ENCODE data around the gene ARF3.

Gene ARF3

GRCh38 chr12:48990552-48990951 is 33.3 kb upstream of the ARF3 start:
- H3K36me3 ChIP-seq (ENCODE audit: insufficient read depth, low read length) = no peaks in the 10 kb centered on the region
- H3K9ac ChIP-seq (ENCODE audit: low read depth, low read length) = no peak overlapping the region
- no peaks in the 10 kb centered on the region for H3K9me3 ChIP-seq (ENCODE audit: control insufficient read depth, insufficient read depth, low read length)
- peaks cover 19% of the 10 kb centered on the region for H3K4me1 ChIP-seq (ENCODE audit: insufficient read depth, low read length)

- no peaks in the 10 kb centered on the region for H3K9me3 ChIP-seq (ENCODE audit: control insufficient read depth, insufficient read depth, low read length)
- H3K4me1 ChIP-seq (ENCODE audit: insufficient read depth, low read length) = peaks cover 12% of the 10 kb centered on the region
- no peaks in the 10 kb centered on the region for H3K36me3 ChIP-seq (ENCODE audit: insufficient read depth, low read length)
- H3K9ac ChIP-seq (ENCODE audit: low read depth, low read length) = no peak overlapping the region
Measured at GRCh38 chr12:48988030-48988649, 30.9 kb upstream of the ARF3 start.

- H3K4me1 ChIP-seq (ENCODE audit: insufficient read depth, low read length) = peaks cover 12% of the 10 kb centered on the region
- no peaks in the 10 kb centered on the region for H3K9me3 ChIP-seq (ENCODE audit: control insufficient read depth, insufficient read depth, low read length)
- H3K9ac ChIP-seq (ENCODE audit: low read depth, low read length) = no peak overlapping the region
- H3K36me3 ChIP-seq (ENCODE audit: insufficient read depth, low read length) = no peaks in the 10 kb centered on the region
Measured at GRCh38 chr12:48986720-48987291, 29.5 kb upstream of the ARF3 start.

GRCh38 chr12:48985901-48986300 is 28.6 kb upstream of the ARF3 start:
- no peak overlapping the region for H3K9ac ChIP-seq (ENCODE audit: low read depth, low read length)
- no peaks in the 10 kb centered on the region for H3K36me3 ChIP-seq (ENCODE audit: insufficient read depth, low read length)
- H3K9me3 ChIP-seq (ENCODE audit: control insufficient read depth, insufficient read depth, low read length) = no peaks in the 10 kb centered on the region
- H3K4me1 ChIP-seq (ENCODE audit: insufficient read depth, low read length) = peaks cover 5% of the 10 kb centered on the region; the same call in 1 of the 2 replicates

GRCh38 chr12:48985475-48985897 is 28.2 kb upstream of the ARF3 start:
- H3K9ac ChIP-seq (ENCODE audit: low read depth, low read length) = no peak overlapping the region
- peaks cover 1% of the 10 kb centered on the region; the same call in 1 of the 2 replicates for H3K4me1 ChIP-seq (ENCODE audit: insufficient read depth, low read length)
- H3K9me3 ChIP-seq (ENCODE audit: control insufficient read depth, insufficient read depth, low read length) = no peaks in the 10 kb centered on the region

GRCh38 chr12:48982397-48983080 is 25.3 kb upstream of the ARF3 start:
- no peaks in the 10 kb centered on the region for H3K9me3 ChIP-seq (ENCODE audit: control insufficient read depth, insufficient read depth, low read length)
- no peak overlapping the region for H3K9ac ChIP-seq (ENCODE audit: low read depth, low read length)
- H3K36me3 ChIP-seq (ENCODE audit: insufficient read depth, low read length) = no peaks in the 10 kb centered on the region
- H3K4me1 ChIP-seq (ENCODE audit: insufficient read depth, low read length) = no peaks in the 10 kb centered on the region

More at GRCh38 chr12:48985475-48985897, 28.2 kb upstream of the ARF3 start:
- no peaks in the 10 kb centered on the region for H3K36me3 ChIP-seq (ENCODE audit: insufficient read depth, low read length)

GRCh38 chr12:48981757-48982157 is 24.5 kb upstream of the ARF3 start:
- Histone ChIP-seq H3K4me1 (ENCODE audit: insufficient read depth, low read length) (no peaks in the 10 kb centered on the region), H3K9me3 (ENCODE audit: control insufficient read depth, insufficient read depth, low read length) (no peaks in the 10 kb centered on the region), H3K9ac (ENCODE audit: low read depth, low read length) (peak overlapping the region; percentile 44; the same call in 1 of the 2 replicates), H3K36me3 (ENCODE audit: insufficient read depth, low read length) (no peaks in the 10 kb centered on the region)

GRCh38 chr12:48980953-48981756 is 23.9 kb upstream of the ARF3 start:
- Histone ChIP-seq H3K9me3 (ENCODE audit: control insufficient read depth, insufficient read depth, low read length) (no peaks in the 10 kb centered on the region), H3K36me3 (ENCODE audit: insufficient read depth, low read length) (no peaks in the 10 kb centered on the region), H3K4me1 (ENCODE audit: insufficient read depth, low read length) (no peaks in the 10 kb centered on the region), H3K9ac (ENCODE audit: low read depth, low read length) (peak overlapping the region; percentile 44; the same call in 1 of the 2 replicates)

GRCh38 chr12:48980389-48980952 is 23.2 kb upstream of the ARF3 start:
- Histone ChIP-seq H3K4me1 (ENCODE audit: insufficient read depth, low read length) (no peaks in the 10 kb centered on the region), H3K36me3 (ENCODE audit: insufficient read depth, low read length) (no peaks in the 10 kb centered on the region), H3K9ac (ENCODE audit: low read depth, low read length) (peak overlapping the region; percentile 44; the same call in 1 of the 2 replicates), H3K9me3 (ENCODE audit: control insufficient read depth, insufficient read depth, low read length) (no peaks in the 10 kb centered on the region)

GRCh38 chr12:48979602-48980388 is 22.5 kb upstream of the ARF3 start:
- H3K36me3 ChIP-seq (ENCODE audit: insufficient read depth, low read length) = no peaks in the 10 kb centered on the region
- H3K4me1 ChIP-seq (ENCODE audit: insufficient read depth, low read length) = no peaks in the 10 kb centered on the region
- H3K9ac ChIP-seq (ENCODE audit: low read depth, low read length) = peak overlapping the region; percentile 44; the same call in 1 of the 2 replicates
- no peaks in the 10 kb centered on the region for H3K9me3 ChIP-seq (ENCODE audit: control insufficient read depth, insufficient read depth, low read length)

GRCh38 chr12:48978741-48979601 is 21.7 kb upstream of the ARF3 start:
- no peaks in the 10 kb centered on the region for H3K9me3 ChIP-seq (ENCODE audit: control insufficient read depth, insufficient read depth, low read length)
- no peaks in the 10 kb centered on the region for H3K4me1 ChIP-seq (ENCODE audit: insufficient read depth, low read length)
- no peaks in the 10 kb centered on the region for H3K36me3 ChIP-seq (ENCODE audit: insufficient read depth, low read length)
- H3K9ac ChIP-seq (ENCODE audit: low read depth, low read length) = peak overlapping the region; percentile 44; the same call in 1 of the 2 replicates

GRCh38 chr12:48978291-48978740 is 21.0 kb upstream of the ARF3 start, which contains the start of gene WNT1:
TSS of gene WNT1 (plus strand) at chr12:48978322. CDS start at chr12:48978651, 329 bp downstream.
- peak within 1 kb of the TSS; percentile 44; the same call in 1 of the 2 replicates for H3K9ac ChIP-seq (ENCODE audit: low read depth, low read length)
- H3K9me3 ChIP-seq (ENCODE audit: control insufficient read depth, insufficient read depth, low read length) = no peaks in the 10 kb centered on the region
- H3K36me3 ChIP-seq (ENCODE audit: insufficient read depth, low read length) = no peaks in the 10 kb centered on the region
- no peaks in the 10 kb centered on the region for H3K4me1 ChIP-seq (ENCODE audit: insufficient read depth, low read length)
